HepG2 (cell line): ENCODE results near the gene IGFL2. TPM values are rescaled to one million over a fixed set of nuclear protein-coding genes. Genes with fewer than 3 reads are reported as not detected.

Source experiments
- ATAC-seq: fragments of 200-7000 bp; cut with Tn5 transposase; 3 replicates; pipeline ENCODE4 v1.9.1; 2020; ENCODE audit warnings: mild to moderate bottlenecking, moderate library complexity
- BruUV-seq: library from RNA; stranded (reverse); fragments of 400-500 nt; replicated peaks from 2 replicates; lab custom pipeline; 2021; lab: Mats Ljungman, UMichigan
- CTCF ChIA-PET: fragments of 300-600 bp; formaldehyde crosslinking; extraction: SDS; loops from one replicate; lab custom pipeline; 2021; ENCODE audit warnings: low total read pairs, inconsistent platforms, low intra/inter-chr PET ratio; lab: Yijun Ruan, JAX
- POLR2A ChIA-PET: fragments of 350-600 bp; sonication (Branson Sonifier 250); formaldehyde crosslinking; loops from one replicate; lab custom pipeline; 2020; ENCODE audit warnings: antibody characterized with exemption, inconsistent platforms; lab: Yijun Ruan, JAX
- DNase-seq: peaks from one replicate; pipeline ENCODE4 v3.0.0-alpha.2; 2015; ENCODE audit warnings: low spot score
- FAIRE-seq: peaks from 3 replicates; lab custom pipeline; 2011; peaks lifted over from hg19 to GRCh38; lab: Jason Lieb, UNC
- H2AFZ ChIP-seq: one replicate; pipeline ENCODE4 v1.6.1; 2011; ENCODE audit warnings: low read length, inconsistent platforms
- H3K27ac ChIP-seq: fragments of 300-600 bp; 3 replicates; pipeline ENCODE4 v1.8.0; 2011; ENCODE audit warnings: mixed run types, mild to moderate bottlenecking, mixed read lengths, low read length, inconsistent platforms; ENCODE audit not compliant: insufficient read depth; ENCODE audit errors: extremely low read length
- H3K27me3 ChIP-seq, 2 experiments: fragments of 200-600 bp in 1 of 2; 2 replicates in 1 of 2; 3 replicates in 1 of 2; pipeline versions ENCODE4 v1.6.0 to v1.8.0; 2011; ENCODE audit warnings: low read length in 2 of 2, mild to moderate bottlenecking in 2 of 2, moderate library complexity in 2 of 2, inconsistent platforms in 1 of 2; ENCODE audit not compliant: insufficient read depth in 2 of 2, control insufficient read depth in 1 of 2
- H3K36me3 ChIP-seq, 2 experiments: fragments of 200-600 bp in 1 of 2; replicated peaks in 1 of 2; 2 replicates in 1 of 2; 3 replicates in 1 of 2; pipeline versions ENCODE4 v1.5.1 to v1.8.0; 2011; ENCODE audit warnings: low read length in 2 of 2, inconsistent platforms in 1 of 2; ENCODE audit not compliant: insufficient read depth in 2 of 2, control insufficient read depth in 1 of 2
- H3K4me1 ChIP-seq: 2 replicates; pipeline ENCODE4 v1.5.1; 2012; ENCODE audit warnings: low read length, inconsistent platforms; ENCODE audit not compliant: insufficient read depth
- H3K4me2 ChIP-seq: 2 replicates; pipeline ENCODE4 v1.6.0; 2011; ENCODE audit warnings: low read depth, low read length, inconsistent platforms
- H3K4me3 ChIP-seq, 3 experiments: fragments of 200-600 bp in 1 of 3; sonication (generic), shearing (Covaris generic) in 1 of 3; replicated peaks in 1 of 3; 2 replicates each; pipeline ENCODE4 v1.5.1; 2011 to 2016; ENCODE audit warnings: low read length in 3 of 3, inconsistent platforms in 2 of 3, low read depth in 2 of 3, mild to moderate bottlenecking in 2 of 3, control low read depth in 1 of 3, mixed read lengths in 1 of 3; ENCODE audit not compliant: insufficient read depth in 1 of 3
- H3K79me2 ChIP-seq: one replicate; pipeline ENCODE4 v1.6.1; 2011; ENCODE audit warnings: low read length, inconsistent platforms; ENCODE audit not compliant: insufficient read depth
- H3K9ac ChIP-seq: 2 replicates; pipeline ENCODE4 v1.6.0; 2011; ENCODE audit warnings: mild to moderate bottlenecking, low read depth, low read length, inconsistent platforms; ENCODE audit not compliant: insufficient read depth
- H3K9me3 ChIP-seq: 2 replicates; pipeline ENCODE4 v1.5.1; 2012; ENCODE audit warnings: mild to moderate bottlenecking, low read length
- H4K20me1 ChIP-seq: 2 replicates; pipeline ENCODE4 v1.6.0; 2011; ENCODE audit warnings: inconsistent platforms, mild to moderate bottlenecking, low read length, moderate library complexity; ENCODE audit not compliant: insufficient read depth
- HNRNPUL1 ChIP-seq: fragments of 200-400 bp; formaldehyde crosslinking; IDR thresholded peaks from 2 replicates; pipeline ENCODE4 v1.6.1; 2017; ENCODE audit warnings: low read depth, mild to moderate bottlenecking, low read length, moderate library complexity
- JARID2 ChIP-seq: sonication (generic); formaldehyde crosslinking; IDR thresholded peaks from 2 replicates; pipeline ENCODE4 v1.8.1; 2023; ENCODE audit warnings: missing genetic modification reagents, inconsistent platforms; ENCODE audit not compliant: insufficient replicate concordance
- NPAS2 ChIP-seq: sonication (generic); formaldehyde crosslinking; IDR thresholded peaks from 2 replicates; pipeline ENCODE4 v1.8.0; 2022; ENCODE audit warnings: mild to moderate bottlenecking, missing genetic modification reagents, borderline replicate concordance
- PCBP2 ChIP-seq: fragments of 200-400 bp; formaldehyde crosslinking; optimal IDR thresholded peaks from 2 replicates; pipeline ENCODE3; 2018; ENCODE audit warnings: low read length, low read depth; ENCODE audit not compliant: poor library complexity, severe bottlenecking
- ZNF598 ChIP-seq: sonication (generic); formaldehyde crosslinking; IDR thresholded peaks from 2 replicates; pipeline ENCODE4 v1.5.1; 2020; ENCODE audit warnings: mild to moderate bottlenecking, missing genetic modification reagents, borderline replicate concordance
- WGBS: methylation state at CpG from one replicate; pipeline ENCODE4 v1.1.6; 2017; ENCODE audit warnings: low lambda C conversion rate; 5-methylcytosine and 5-hydroxymethylcytosine counted together
- in situ Hi-C: cut with HindIII; loops from 2 replicates; pipeline ENCODE4 v1.10.0; 2017; ENCODE audit warnings: low pct_unique_long_range_greater_than_20kb; ENCODE audit not compliant: extremely low pct_ligation_motif_present
- intact Hi-C: fragments of 100-400 bp; cut with micrococcal nuclease; formaldehyde crosslinking; loops from one replicate; pipeline ENCODE4 v1.10.0; 2022; ENCODE audit not compliant: unreplicated experiment
- polyA plus RNA-seq, 8 experiments: library from polyadenylated mRNA; depleted of rRNA in 3 of 8; stranded (reverse) in 7 of 8; unstranded in 1 of 8; fragments of >200 nt; fragmentation: Illumina TruSeq in 4 of 8; extraction: Trizol in 4 of 8; gene quantifications; 2 replicates each; pipeline versions ENCODE4 v1.2.1 to v1.2.3, GENCODE V29; 2011 to 2016; ENCODE audit warnings: low read depth in 4 of 8, missing spikeins in 1 of 8, mixed read lengths in 1 of 8; ENCODE audit not compliant: insufficient read depth in 1 of 8
- total RNA-seq, 5 experiments: library from RNA; depleted of rRNA; stranded (reverse); fragments of >200 nt; fragmentation: Illumina TruSeq; extraction: Trizol; gene quantifications; 2 replicates each; pipeline ENCODE4 v1.2.3, GENCODE V29; 2016; ENCODE audit warnings: low read depth in 1 of 5
- TF ChIP-seq, protein P1 (sequence below): sonication (generic); formaldehyde crosslinking; IDR thresholded peaks from 2 replicates; pipeline ENCODE4 v1.4.0; 2020; ENCODE audit warnings: missing genetic modification reagents, borderline replicate concordance

IGFL2 gene
- total and polyA plus RNA-seq, 2 of the 13 experiments (the other 11 are each of a cell fraction or from before 2014, with no cell fraction given): not detected

DNA sequence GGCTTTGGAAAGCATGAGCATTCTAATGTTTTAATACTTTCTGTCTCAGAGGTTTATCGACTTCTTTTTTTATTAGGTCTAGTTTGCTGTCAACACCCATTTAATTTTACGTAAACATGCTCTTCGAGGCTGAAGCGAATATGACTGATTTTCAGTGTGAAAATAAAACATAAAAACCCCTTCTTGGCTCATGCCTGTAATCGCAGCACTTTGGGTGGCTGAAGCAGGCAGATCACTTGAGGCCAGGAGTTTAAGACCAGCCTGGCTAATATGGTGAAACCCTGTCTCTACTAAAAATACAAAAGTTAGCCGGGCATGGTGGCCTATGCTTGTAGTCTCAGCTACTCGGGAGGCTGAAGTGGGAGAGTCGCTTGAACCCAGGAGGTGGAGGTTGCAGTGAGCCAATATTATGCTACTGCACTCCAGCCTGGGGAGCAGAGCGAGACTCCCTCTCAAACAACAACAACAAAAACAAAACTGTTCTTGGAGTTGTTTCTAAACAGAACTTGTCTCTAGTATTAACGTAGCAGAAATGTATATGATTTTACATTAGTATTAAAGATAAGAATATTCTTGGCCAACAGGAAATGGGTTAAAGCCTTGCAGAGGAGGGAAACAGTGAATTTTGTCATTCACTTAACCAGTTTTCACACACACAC is 16.4 kb upstream of the IGFL2 start (continued):
- TF ChIP-seq, protein P1, sequence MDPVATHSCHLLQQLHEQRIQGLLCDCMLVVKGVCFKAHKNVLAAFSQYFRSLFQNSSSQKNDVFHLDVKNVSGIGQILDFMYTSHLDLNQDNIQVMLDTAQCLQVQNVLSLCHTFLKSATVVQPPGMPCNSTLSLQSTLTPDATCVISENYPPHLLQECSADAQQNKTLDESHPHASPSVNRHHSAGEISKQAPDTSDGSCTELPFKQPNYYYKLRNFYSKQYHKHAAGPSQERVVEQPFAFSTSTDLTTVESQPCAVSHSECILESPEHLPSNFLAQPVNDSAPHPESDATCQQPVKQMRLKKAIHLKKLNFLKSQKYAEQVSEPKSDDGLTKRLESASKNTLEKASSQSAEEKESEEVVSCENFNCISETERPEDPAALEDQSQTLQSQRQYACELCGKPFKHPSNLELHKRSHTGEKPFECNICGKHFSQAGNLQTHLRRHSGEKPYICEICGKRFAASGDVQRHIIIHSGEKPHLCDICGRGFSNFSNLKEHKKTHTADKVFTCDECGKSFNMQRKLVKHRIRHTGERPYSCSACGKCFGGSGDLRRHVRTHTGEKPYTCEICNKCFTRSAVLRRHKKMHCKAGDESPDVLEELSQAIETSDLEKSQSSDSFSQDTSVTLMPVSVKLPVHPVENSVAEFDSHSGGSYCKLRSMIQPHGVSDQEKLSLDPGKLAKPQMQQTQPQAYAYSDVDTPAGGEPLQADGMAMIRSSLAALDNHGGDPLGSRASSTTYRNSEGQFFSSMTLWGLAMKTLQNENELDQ (CRISPR knock-in tag): no peak
- TF ChIP-seq ZNF598 (CRISPR knock-in tag): no peak
- TF ChIP-seq NPAS2: no peak
- no peak for TF ChIP-seq JARID2 (CRISPR knock-in tag)
- TF ChIP-seq, all 625 proteins: peak for 0

DNA sequence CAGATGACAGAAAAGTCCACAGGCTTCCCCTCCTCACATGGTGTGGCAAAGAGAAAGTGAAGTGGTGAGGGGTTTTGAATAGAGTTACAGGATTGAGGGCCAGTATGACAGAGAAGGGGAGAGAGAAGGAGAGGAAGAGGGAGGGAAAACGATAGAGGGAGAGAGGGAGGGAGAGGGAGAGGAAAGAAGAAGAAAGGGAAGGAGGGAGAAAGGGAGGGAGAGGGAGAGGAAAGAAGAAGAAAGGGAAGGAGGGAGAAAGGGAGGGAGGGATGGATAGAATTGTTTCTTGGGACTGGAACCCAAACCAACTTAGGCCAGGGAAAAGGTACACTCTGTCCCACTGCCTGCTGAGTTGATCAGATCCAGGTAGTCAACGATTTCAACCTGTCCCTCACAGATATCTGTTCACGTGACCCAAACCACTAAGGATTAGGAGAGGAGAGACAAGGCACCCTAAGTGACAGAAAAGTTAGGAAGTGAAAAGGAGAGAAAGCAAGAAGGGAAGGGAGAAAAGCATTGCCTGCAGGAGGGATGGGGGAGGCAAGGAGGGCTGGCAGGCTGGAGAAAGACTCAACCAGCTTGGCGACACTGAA is 15.4 kb upstream of the IGFL2 start:
- H3K4me1 ChIP-seq: peaks cover 11% of the 10 kb centered on the region
- WGBS: 64% methylated on average over 4 of the region's 4 CpGs
- no peak overlapping the region for H3K27ac ChIP-seq
- CTCF ChIA-PET: no interaction called here
- no peaks in the 10 kb centered on the region for H3K36me3 ChIP-seq
- FAIRE-seq (no peak), DNase-seq (no peak), ATAC-seq (no peak)
- H3K9ac ChIP-seq: no peak overlapping the region
- no peak overlapping the region for H2AFZ ChIP-seq
- POLR2A ChIA-PET: no interaction called here
- H3K4me2 ChIP-seq: no peak overlapping the region
- no peaks in the 10 kb centered on the region for H3K79me2 ChIP-seq
- BruUV-seq: TSS peak; percentile 87
- no peaks in the 10 kb centered on the region for H4K20me1 ChIP-seq
- no peaks in the 10 kb centered on the region for H3K9me3 ChIP-seq
- no peak overlapping the region for H3K4me3 ChIP-seq
- TF ChIP-seq HNRNPUL1: no peak
- TF ChIP-seq PCBP2: peak; percentile 74
- in situ Hi-C loops: no loop called here
- intact Hi-C loops: no loop called here
- no peaks in the 10 kb centered on the region for H3K27me3 ChIP-seq
